ENCODE data around the gene ISM1.

ISM1 gene

GRCh38 chr20:13220904-13221297 lies at the start of gene ISM1:
Gene ISM1, plus strand, starts transcription at chr20:13221274. Its CDS starts 503 bp downstream, at chr20:13221777.
- H3K9me3 Mint-ChIP-seq: no peaks in the 10 kb centered on the region
- H3K36me3 Mint-ChIP-seq (ENCODE audit: low read depth): peaks cover 3% of the 10 kb centered on the region
- H3K27ac Mint-ChIP-seq: peak within 1 kb of the TSS; percentile 78
- H3K4me1 Mint-ChIP-seq (ENCODE audit: low read depth): peaks cover 12% of the 10 kb centered on the region
- H3K27me3 Mint-ChIP-seq (ENCODE audit: low read depth): peaks cover 58% of the 10 kb centered on the region
- H3K4me3 Mint-ChIP-seq: peak within 1 kb of the TSS; percentile 86
- DNase-seq (ENCODE audit: low spot score): peak; percentile 48

- Mint-ChIP-seq H3K27ac (no peak overlapping the region), H3K4me3 (no peak overlapping the region), H3K4me1 (ENCODE audit: low read depth) (no peaks in the 10 kb centered on the region), H3K9me3 (no peaks in the 10 kb centered on the region), H3K36me3 (ENCODE audit: low read depth) (no peaks in the 10 kb centered on the region), H3K27me3 (ENCODE audit: low read depth) (peaks cover 5% of the 10 kb centered on the region)
- no peak for DNase-seq (ENCODE audit: low spot score)
Measured at GRCh38 chr20:13173201-13173600, 47.9 kb upstream of the ISM1 start.

- DNase-seq (ENCODE audit: low spot score): no peak
- H3K27me3 Mint-ChIP-seq (ENCODE audit: low read depth): peaks cover 5% of the 10 kb centered on the region
- H3K4me3 Mint-ChIP-seq: no peak overlapping the region
- H3K9me3 Mint-ChIP-seq: no peaks in the 10 kb centered on the region
- H3K27ac Mint-ChIP-seq: no peak overlapping the region
- H3K4me1 Mint-ChIP-seq (ENCODE audit: low read depth): no peaks in the 10 kb centered on the region
- no peaks in the 10 kb centered on the region for H3K36me3 Mint-ChIP-seq (ENCODE audit: low read depth)
Measured at GRCh38 chr20:13174402-13174801, 46.7 kb upstream of the ISM1 start.

DNA sequence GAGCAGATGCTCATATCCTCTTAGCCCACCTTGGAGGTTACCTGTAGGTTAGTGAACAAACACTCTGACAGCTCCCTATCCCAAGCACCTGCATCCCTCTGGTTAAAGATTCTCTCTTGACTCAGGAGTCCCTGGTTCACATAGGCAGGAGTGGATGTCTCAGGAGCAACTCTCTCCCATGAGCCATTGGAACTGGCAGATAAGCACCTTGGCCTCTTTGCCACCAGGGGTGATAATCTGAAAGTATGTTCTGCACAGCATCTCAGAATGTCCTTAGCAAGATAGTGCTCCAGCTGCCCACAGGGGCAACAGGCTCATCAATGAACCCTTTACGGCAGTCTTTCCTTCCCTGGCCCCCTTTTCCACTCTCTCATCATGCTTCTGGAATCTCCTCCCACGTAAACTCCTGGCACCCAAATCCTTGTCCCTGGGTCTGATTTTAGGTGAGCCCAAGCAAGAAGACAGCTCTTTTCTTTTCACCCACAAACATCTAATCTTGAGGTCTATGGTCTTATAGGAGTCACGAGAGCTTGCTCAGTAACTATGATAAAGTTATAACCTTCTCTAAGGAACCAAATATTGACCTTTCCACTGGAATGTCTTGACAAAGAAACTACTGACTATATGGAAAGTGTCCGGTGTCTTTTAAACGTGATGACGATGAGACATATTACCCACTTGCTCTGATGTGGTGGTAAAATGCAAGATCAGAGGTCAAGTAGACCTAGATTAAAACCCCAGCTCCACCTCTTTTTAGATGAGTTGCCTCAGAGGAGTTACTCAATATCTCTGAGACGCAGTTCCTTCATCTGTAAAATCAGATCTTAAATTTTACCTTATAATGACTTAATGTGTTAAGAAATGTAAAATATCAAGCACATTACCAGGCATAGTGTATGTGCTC lies 39.8 kb upstream of the ISM1 start:
- no peak overlapping the region for H3K4me3 Mint-ChIP-seq
- no peak for DNase-seq (ENCODE audit: low spot score)
- peaks cover 4% of the 10 kb centered on the region for H3K9me3 Mint-ChIP-seq
- peaks cover 2% of the 10 kb centered on the region for H3K27me3 Mint-ChIP-seq (ENCODE audit: low read depth)
- H3K36me3 Mint-ChIP-seq (ENCODE audit: low read depth): no peaks in the 10 kb centered on the region
- H3K27ac Mint-ChIP-seq: no peak overlapping the region
- H3K4me1 Mint-ChIP-seq (ENCODE audit: low read depth): no peaks in the 10 kb centered on the region

DNA sequence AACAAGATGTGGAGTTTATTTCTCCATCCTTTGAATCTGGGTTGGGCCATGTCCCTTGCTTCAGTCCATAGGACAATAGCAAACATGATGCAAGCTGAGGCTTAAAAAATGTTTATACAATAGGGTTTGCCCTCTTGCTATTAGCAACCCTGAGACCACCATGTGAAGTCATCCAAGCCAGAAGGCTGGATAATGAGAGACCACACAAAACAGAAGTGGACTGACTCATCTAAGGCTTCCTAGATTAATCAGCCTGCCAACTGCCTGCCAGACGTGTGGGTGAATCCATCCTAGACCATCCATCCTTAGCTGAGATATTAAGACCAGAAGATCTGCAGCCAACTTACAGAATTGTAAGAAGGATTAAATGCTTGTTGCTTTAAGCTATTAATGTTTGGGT lies 38.1 kb upstream of the ISM1 start:
- H3K27ac Mint-ChIP-seq: no peak overlapping the region
- H3K36me3 Mint-ChIP-seq (ENCODE audit: low read depth): no peaks in the 10 kb centered on the region
- H3K4me1 Mint-ChIP-seq (ENCODE audit: low read depth): no peaks in the 10 kb centered on the region
- DNase-seq (ENCODE audit: low spot score): peak; percentile 15
- no peak overlapping the region for H3K4me3 Mint-ChIP-seq
- peaks cover 2% of the 10 kb centered on the region for H3K27me3 Mint-ChIP-seq (ENCODE audit: low read depth)
- H3K9me3 Mint-ChIP-seq: peaks cover 11% of the 10 kb centered on the region

GRCh38 chr20:13186043-13186774 lies 34.9 kb upstream of the ISM1 start:
- DNase-seq (ENCODE audit: low spot score): no peak
- no peak overlapping the region for H3K4me3 Mint-ChIP-seq
- H3K9me3 Mint-ChIP-seq: peaks cover 11% of the 10 kb centered on the region
- H3K27ac Mint-ChIP-seq: no peak overlapping the region
- H3K36me3 Mint-ChIP-seq (ENCODE audit: low read depth): no peaks in the 10 kb centered on the region
- no peaks in the 10 kb centered on the region for H3K4me1 Mint-ChIP-seq (ENCODE audit: low read depth)
- H3K27me3 Mint-ChIP-seq (ENCODE audit: low read depth): peaks cover 10% of the 10 kb centered on the region

DNA sequence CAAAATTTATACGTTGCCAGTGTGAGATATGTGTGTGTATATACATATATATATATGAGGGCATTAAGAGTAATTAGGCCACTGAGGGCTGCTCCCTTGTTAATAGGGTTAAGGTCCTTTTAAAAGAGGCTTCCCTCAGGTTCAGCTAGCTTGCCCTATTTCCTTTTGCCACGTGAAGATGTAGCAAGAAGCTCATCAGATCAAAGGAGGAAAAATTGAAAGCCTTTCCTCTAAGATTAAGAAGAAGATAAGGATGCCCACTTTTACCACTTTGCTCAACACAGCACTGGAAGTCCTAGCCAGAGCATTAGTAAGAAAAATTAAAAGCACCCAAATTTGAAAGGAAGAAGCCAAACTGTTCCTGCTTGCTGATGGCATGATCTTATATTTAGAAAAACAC lies 33.2 kb upstream of the ISM1 start:
- H3K36me3 Mint-ChIP-seq (ENCODE audit: low read depth): no peaks in the 10 kb centered on the region
- H3K27me3 Mint-ChIP-seq (ENCODE audit: low read depth): peaks cover 12% of the 10 kb centered on the region
- peaks cover 11% of the 10 kb centered on the region for H3K9me3 Mint-ChIP-seq
- H3K27ac Mint-ChIP-seq: no peak overlapping the region
- no peaks in the 10 kb centered on the region for H3K4me1 Mint-ChIP-seq (ENCODE audit: low read depth)
- no peak overlapping the region for H3K4me3 Mint-ChIP-seq
- DNase-seq (ENCODE audit: low spot score): no peak

DNA sequence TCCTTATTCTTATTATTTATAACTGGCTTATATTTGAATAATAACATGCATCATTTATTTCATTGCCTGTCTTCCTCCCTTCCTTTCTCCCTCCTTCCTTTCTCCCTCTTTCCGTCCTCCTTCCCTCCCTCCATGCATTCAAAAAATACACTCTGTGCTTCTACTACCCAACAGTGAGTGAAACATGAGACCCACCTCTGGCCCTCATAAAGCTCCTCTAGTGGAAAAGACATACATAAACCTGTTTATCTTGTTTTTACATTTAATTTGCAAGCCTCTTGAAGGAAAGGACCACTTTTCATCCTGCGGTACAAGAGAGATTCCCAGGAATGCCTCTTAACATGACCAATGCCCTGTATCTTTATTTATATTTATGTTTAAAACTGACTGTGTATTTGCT lies 21.8 kb upstream of the ISM1 start:
- H3K9me3 Mint-ChIP-seq: no peaks in the 10 kb centered on the region
- DNase-seq (ENCODE audit: low spot score): no peak
- H3K27me3 Mint-ChIP-seq (ENCODE audit: low read depth): no peaks in the 10 kb centered on the region
- no peak overlapping the region for H3K27ac Mint-ChIP-seq
- no peaks in the 10 kb centered on the region for H3K36me3 Mint-ChIP-seq (ENCODE audit: low read depth)
- H3K4me3 Mint-ChIP-seq: no peak overlapping the region
- no peaks in the 10 kb centered on the region for H3K4me1 Mint-ChIP-seq (ENCODE audit: low read depth)

- no peaks in the 10 kb centered on the region for H3K4me1 Mint-ChIP-seq (ENCODE audit: low read depth)
Measured at GRCh38 chr20:13200767-13201500, 20.1 kb upstream of the ISM1 start.

GRCh38 chr20:13202565-13202964 lies 18.5 kb upstream of the ISM1 start:
- no peaks in the 10 kb centered on the region for H3K9me3 Mint-ChIP-seq
- H3K27me3 Mint-ChIP-seq (ENCODE audit: low read depth): peaks cover 3% of the 10 kb centered on the region
- no peaks in the 10 kb centered on the region for H3K36me3 Mint-ChIP-seq (ENCODE audit: low read depth)
- no peak overlapping the region for H3K27ac Mint-ChIP-seq
- no peak for DNase-seq (ENCODE audit: low spot score)
- no peaks in the 10 kb centered on the region for H3K4me1 Mint-ChIP-seq (ENCODE audit: low read depth)
- no peak overlapping the region for H3K4me3 Mint-ChIP-seq

More at GRCh38 chr20:13200767-13201500, 20.1 kb upstream of the ISM1 start:
- Mint-ChIP-seq H3K27me3 (ENCODE audit: low read depth) (peaks cover 3% of the 10 kb centered on the region), H3K4me3 (no peak overlapping the region), H3K9me3 (no peaks in the 10 kb centered on the region), H3K36me3 (ENCODE audit: low read depth) (no peaks in the 10 kb centered on the region), H3K27ac (no peak overlapping the region)
- no peak for DNase-seq (ENCODE audit: low spot score)

DNA sequence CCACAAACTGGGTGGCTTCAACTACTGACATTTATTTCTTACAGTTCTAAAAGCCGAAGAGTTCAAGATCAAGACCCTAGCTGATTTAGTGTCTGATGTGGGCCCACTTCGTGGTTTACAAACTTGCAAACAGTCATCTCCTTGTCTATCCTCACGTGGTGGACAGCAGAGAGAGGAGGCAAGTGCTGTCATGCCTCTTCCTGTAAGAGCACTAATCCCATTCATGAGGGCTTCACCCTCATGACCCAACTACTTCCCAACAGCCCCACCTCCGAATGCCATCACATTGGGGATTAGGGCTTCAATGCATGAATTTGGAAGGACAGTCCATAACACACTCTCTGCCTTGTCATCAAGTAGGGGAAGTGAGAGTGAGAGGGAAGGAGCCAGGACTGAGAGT lies 15.6 kb upstream of the ISM1 start:
- Mint-ChIP-seq H3K4me1 (ENCODE audit: low read depth) (no peaks in the 10 kb centered on the region), H3K27me3 (ENCODE audit: low read depth) (peaks cover 3% of the 10 kb centered on the region), H3K9me3 (no peaks in the 10 kb centered on the region), H3K36me3 (ENCODE audit: low read depth) (no peaks in the 10 kb centered on the region), H3K27ac (no peak overlapping the region), H3K4me3 (no peak overlapping the region)
- DNase-seq (ENCODE audit: low spot score): no peak

- DNase-seq (ENCODE audit: low spot score): no peak
- H3K9me3 Mint-ChIP-seq: no peaks in the 10 kb centered on the region
- no peaks in the 10 kb centered on the region for H3K36me3 Mint-ChIP-seq (ENCODE audit: low read depth)
- H3K27ac Mint-ChIP-seq: no peak overlapping the region
- no peak overlapping the region for H3K4me3 Mint-ChIP-seq
- no peaks in the 10 kb centered on the region for H3K4me1 Mint-ChIP-seq (ENCODE audit: low read depth)
- H3K27me3 Mint-ChIP-seq (ENCODE audit: low read depth): peaks cover 3% of the 10 kb centered on the region
Measured at GRCh38 chr20:13205848-13206434, 15.1 kb upstream of the ISM1 start.

DNA sequence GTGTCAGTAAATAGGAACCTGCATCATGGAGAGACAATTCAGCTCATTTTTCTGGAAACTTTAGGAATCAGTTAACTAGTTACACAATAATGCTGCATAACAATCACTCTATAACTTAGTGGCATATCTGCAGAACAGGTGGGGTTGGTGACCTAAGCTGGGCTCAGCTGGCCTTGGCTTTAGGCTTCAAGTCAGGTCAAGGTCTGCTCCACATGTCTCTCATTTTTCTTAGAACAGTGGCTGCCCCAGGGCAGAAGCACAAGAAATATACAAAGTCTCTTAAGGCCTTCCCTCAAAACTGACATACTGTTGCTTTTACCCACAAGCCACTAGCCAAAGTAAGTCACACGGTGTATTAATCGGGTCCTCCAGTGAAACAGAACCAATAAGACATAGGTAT lies 14.1 kb upstream of the ISM1 start:
- no peak overlapping the region for H3K4me3 Mint-ChIP-seq
- H3K4me1 Mint-ChIP-seq (ENCODE audit: low read depth): peaks cover under 1% of the 10 kb centered on the region

More for the DNA sequence above, 14.1 kb upstream of the ISM1 start:
- no peak for DNase-seq (ENCODE audit: low spot score)
- Mint-ChIP-seq H3K36me3 (ENCODE audit: low read depth) (no peaks in the 10 kb centered on the region), H3K27ac (no peak overlapping the region), H3K27me3 (ENCODE audit: low read depth) (peaks cover 3% of the 10 kb centered on the region), H3K9me3 (peaks cover 2% of the 10 kb centered on the region)
